Spleen (tissue), 7 donors: ENCODE measurements around the gene MYO1D.

Experiments used
- CTCF ChIP-seq, 11 experiments: fragments of 200-600 bp in 7 of 11; fragments of 450-650 bp in 4 of 11; sonication (generic) in 4 of 11; IDR thresholded peaks in 8 of 11; conservative IDR thresholded peaks in 3 of 11; 1 replicate in 7 of 11; 2 replicates in 4 of 11; pipeline versions ENCODE4 v1.4.0 to v1.8.0; 2016 to 2021; ENCODE audit warnings: antibody characterized with exemption in 11 of 11, inconsistent platforms in 4 of 11, mild to moderate bottlenecking in 1 of 11
- POLR2AphosphoS5 ChIP-seq, 3 donors: sonication (generic); formaldehyde crosslinking; IDR thresholded peaks; one replicate each; pipeline ENCODE4 v1.5.1; 2017; ENCODE audit warnings: antibody characterized with exemption in 3 of 3
- donor health status: DM: no; HTN: no; CAD: no; lungs with moderate emphysema.
- donor health status: DM: no; HTN: no; CAD: no.
- donor health status: DM: no; HTN: no; CAD: no.

- TF ChIP-seq CTCF (IDR thresholded peaks at IDR 0.05 in 8 of 11, conservative IDR thresholded peaks at IDR 0.05 in 3 of 11) = no peak
- no peak for TF ChIP-seq POLR2AphosphoS5 (IDR thresholded peaks at IDR 0.05)
Measured at GRCh38 chr17:32609884-32610650, 266.9 kb downstream of the MYO1D start.
